Ishikawa (cell line): ENCODE measurements around the gene SERPINA10.

ENCODE experiments used
- CEBPB ChIP-seq: IDR thresholded peaks from 2 replicates; pipeline ENCODE4 v1.6.1; 2012
- CREB1 ChIP-seq: IDR thresholded peaks from 2 replicates; pipeline ENCODE4 v1.6.1; 2012; ENCODE audit warnings: low read depth
- EGR1 ChIP-seq: IDR thresholded peaks from 2 replicates; pipeline ENCODE4 v1.6.1; 2012
- EP300 ChIP-seq: IDR thresholded peaks from 2 replicates; pipeline ENCODE4 v1.6.1; 2012; ENCODE audit warnings: borderline replicate concordance
- FOXM1 ChIP-seq: IDR thresholded peaks from 2 replicates; pipeline ENCODE4 v1.6.1; 2012; ENCODE audit warnings: low read depth, borderline replicate concordance
- NFIC ChIP-seq: IDR thresholded peaks from 2 replicates; pipeline ENCODE4 v1.6.1; 2012
- RAD21 ChIP-seq: IDR thresholded peaks from 2 replicates; pipeline ENCODE4 v1.6.1; 2012; ENCODE audit warnings: low read depth
- TAF1 ChIP-seq: IDR thresholded peaks from 2 replicates; pipeline ENCODE4 v1.6.1; 2012; ENCODE audit warnings: low read depth, mild to moderate bottlenecking
- TCF12 ChIP-seq: IDR thresholded peaks from 2 replicates; pipeline ENCODE4 v1.6.1; 2012; ENCODE audit warnings: low read depth
- TEAD4 ChIP-seq: IDR thresholded peaks from 2 replicates; pipeline ENCODE4 v1.6.1; 2012
- USF1 ChIP-seq: IDR thresholded peaks from 2 replicates; pipeline ENCODE4 v1.6.1; 2012
- YY1 ChIP-seq: IDR thresholded peaks from 2 replicates; pipeline ENCODE4 v1.6.1; 2012; ENCODE audit warnings: low read depth
- ZBTB7A ChIP-seq: IDR thresholded peaks from 2 replicates; pipeline ENCODE4 v1.6.1; 2012; ENCODE audit warnings: low read depth
- TF ChIP-seq, protein P1 (sequence below): IDR thresholded peaks from 2 replicates; pipeline ENCODE4 v1.6.1; 2012
- TF ChIP-seq, protein P2 (sequence below): IDR thresholded peaks from 2 replicates; pipeline ENCODE4 v1.6.1; 2012; ENCODE audit warnings: low read depth, mild to moderate bottlenecking

Gene SERPINA10

DNA sequence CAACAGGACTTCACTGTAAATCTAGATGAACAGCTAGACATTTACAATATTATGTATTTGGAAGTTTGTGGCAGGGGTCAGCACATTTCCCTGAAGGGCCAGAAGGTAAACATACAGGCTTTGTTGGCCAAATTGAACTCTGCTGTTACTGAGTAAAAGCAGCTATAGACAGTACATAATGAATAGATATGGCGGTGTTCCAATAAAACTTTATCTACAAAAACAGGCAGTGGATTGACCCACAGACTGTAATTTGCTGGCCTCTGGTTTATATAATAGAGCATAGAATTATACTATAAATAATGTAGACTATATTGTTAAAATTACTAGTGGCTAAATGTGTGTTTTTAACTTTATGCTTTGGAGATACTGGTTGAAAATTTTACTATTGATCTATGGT, 25.7 kb downstream of the SERPINA10 start:
- TF ChIP-seq FOXM1: no peak
- TF ChIP-seq NFIC: no peak
- TF ChIP-seq EGR1: no peak
- TF ChIP-seq, protein P1, sequence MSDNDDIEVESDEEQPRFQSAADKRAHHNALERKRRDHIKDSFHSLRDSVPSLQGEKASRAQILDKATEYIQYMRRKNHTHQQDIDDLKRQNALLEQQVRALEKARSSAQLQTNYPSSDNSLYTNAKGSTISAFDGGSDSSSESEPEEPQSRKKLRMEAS: no peak
- no peak for TF ChIP-seq TEAD4
- TF ChIP-seq, protein P2, sequence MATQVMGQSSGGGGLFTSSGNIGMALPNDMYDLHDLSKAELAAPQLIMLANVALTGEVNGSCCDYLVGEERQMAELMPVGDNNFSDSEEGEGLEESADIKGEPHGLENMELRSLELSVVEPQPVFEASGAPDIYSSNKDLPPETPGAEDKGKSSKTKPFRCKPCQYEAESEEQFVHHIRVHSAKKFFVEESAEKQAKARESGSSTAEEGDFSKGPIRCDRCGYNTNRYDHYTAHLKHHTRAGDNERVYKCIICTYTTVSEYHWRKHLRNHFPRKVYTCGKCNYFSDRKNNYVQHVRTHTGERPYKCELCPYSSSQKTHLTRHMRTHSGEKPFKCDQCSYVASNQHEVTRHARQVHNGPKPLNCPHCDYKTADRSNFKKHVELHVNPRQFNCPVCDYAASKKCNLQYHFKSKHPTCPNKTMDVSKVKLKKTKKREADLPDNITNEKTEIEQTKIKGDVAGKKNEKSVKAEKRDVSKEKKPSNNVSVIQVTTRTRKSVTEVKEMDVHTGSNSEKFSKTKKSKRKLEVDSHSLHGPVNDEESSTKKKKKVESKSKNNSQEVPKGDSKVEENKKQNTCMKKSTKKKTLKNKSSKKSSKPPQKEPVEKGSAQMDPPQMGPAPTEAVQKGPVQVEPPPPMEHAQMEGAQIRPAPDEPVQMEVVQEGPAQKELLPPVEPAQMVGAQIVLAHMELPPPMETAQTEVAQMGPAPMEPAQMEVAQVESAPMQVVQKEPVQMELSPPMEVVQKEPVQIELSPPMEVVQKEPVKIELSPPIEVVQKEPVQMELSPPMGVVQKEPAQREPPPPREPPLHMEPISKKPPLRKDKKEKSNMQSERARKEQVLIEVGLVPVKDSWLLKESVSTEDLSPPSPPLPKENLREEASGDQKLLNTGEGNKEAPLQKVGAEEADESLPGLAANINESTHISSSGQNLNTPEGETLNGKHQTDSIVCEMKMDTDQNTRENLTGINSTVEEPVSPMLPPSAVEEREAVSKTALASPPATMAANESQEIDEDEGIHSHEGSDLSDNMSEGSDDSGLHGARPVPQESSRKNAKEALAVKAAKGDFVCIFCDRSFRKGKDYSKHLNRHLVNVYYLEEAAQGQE: no peak
- no peak for TF ChIP-seq TAF1
- TF ChIP-seq TCF12: no peak
- TF ChIP-seq CEBPB: no peak
- TF ChIP-seq CREB1: no peak
- TF ChIP-seq RAD21: no peak

DNA sequence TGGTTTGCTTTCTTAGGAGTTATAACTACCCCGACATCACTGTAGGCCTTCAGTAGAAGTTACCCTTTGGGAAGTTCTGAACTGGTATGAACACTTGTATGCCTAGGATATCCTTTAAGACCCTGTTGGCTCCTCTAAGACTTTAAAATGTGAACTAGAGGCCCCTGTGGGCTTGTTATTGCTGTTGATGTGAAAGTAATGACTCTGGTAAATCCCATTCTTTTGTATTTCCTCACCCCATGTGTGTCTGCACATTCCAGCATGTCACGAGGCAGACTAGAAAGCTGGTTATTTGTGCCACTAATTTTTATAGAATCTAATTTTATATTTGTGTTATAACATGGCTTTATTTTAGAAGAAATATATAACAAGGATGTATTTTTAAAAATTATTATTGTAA, 48.9 kb downstream of the SERPINA10 start:
- TF ChIP-seq TEAD4 (no peak), EGR1 (no peak), TAF1 (no peak), CEBPB (no peak), YY1 (no peak), CREB1 (no peak), TCF12 (no peak), RAD21 (no peak), ZBTB7A (no peak), USF1 (no peak), FOXM1 (no peak), EP300 (no peak), NFIC (no peak)
- TF ChIP-seq, protein P2: no peak
- TF ChIP-seq, protein P1: no peak

- TF ChIP-seq YY1 (no peak), EGR1 (no peak)
These were observed 53.7 kb downstream of the SERPINA10 start for GRCh38 chr14:94239406-94239805.

DNA sequence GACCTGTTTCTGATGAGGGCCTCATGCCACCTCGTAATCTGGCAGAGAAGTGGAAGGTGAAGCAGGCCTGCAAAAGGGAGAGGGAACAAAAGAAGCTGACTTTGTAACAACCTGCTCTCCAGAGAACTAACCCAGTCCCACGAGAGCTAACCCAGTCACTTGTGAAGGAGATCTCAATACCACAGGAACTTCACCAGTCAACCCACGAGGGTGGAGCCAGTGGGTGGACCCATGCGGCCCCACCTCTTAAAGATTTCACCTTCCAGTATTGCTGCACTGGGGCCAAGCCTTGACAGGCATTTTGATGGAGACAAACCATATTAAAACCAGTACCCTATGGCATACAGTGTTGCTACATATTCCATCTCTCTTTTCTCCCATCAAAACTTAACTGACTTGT, 55.1 kb downstream of the SERPINA10 start:
- TF ChIP-seq NFIC (no peak), USF1 (no peak)

DNA sequence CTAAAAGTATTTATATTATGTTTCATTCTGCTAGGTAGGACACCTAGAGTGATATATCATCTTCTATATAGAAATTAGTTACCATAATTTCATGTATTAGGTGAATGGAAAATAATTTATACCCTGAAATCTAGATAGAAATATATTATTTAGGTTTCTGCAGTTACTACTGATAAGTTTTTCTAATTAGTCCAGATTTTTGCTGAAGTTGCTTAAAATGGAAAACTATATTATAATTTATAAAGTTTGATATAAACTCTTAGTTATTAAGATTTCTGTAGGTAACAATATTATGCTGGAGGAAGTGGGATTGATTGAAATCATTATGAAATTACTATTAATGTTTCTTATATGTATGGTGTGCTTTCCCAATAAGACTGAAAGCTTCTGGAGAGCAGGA, 56.0 kb downstream of the SERPINA10 start:
- TF ChIP-seq, protein P1: no peak
- TF ChIP-seq EP300: no peak
- TF ChIP-seq, protein P2: no peak
